ENCODE measurements around the gene HK3. TPM values are rescaled to one million over a fixed set of nuclear protein-coding genes. Genes with fewer than 3 reads are reported as not detected.

Gene HK3
- polyA plus RNA-seq, 2 of the 4 experiments (the other 2 are of a cell fraction), result 0.04 to 0.12 TPM

DNA sequence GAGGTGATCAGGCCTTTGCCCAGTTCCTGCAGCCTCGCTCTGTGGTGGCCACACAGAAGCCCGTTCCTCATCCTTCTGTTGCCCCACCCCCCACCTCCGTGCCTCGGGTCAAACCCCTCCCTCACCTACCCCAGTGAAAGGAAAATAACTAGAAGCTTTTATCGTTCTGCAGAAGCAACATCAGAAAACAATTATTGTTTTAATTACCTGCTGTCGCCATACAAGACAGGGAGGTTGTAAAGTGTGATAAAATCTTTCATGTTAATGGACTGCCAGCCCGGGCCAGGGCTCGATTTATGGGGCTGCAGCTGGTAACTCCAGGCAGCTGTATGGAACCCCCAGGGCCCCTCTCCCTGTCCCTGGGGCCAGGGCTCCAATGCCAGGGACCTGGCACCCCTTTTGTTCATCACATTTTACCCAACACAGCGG lies 68.1 kb downstream of the HK3 start:
- Histone ChIP-seq H3K4me1 (no peaks in the 10 kb centered on the region), H3K27ac (no peak overlapping the region), H3K4me3 (no peak overlapping the region), H3K4me2 (no peak overlapping the region), H3K9me3 (no peaks in the 10 kb centered on the region)
- ATAC-seq, result no peak
- TF ChIP-seq RAD21 (conservative IDR thresholded peaks at IDR 0.05 in 1 of 2, IDR thresholded peaks at IDR 0.05 in 1 of 2), result no peak
- TF ChIP-seq HOXB13 (CRISPR knock-in tag; IDR thresholded peaks at IDR 0.05; ENCODE audit: low read depth), result no peak
- TF ChIP-seq JUN (IDR thresholded peaks at IDR 0.05), result no peak
- TF ChIP-seq REST (IDR thresholded peaks at IDR 0.05), result no peak
- DNase-seq (ENCODE audit: low read depth in 1 of 2, low spot score in 1 of 2), result no peak
- CTCF ChIA-PET, result interaction anchor here (0.6 to 1.2 kb wide), 3 partner anchors 56 to 171 kb away, joined by 3 to 5 read pairs (median 3); no protein-coding TSS in a partner anchor
- POLR2A ChIA-PET, result no interaction called here
- no peak for FAIRE-seq
- WGBS (ENCODE audit: missing lambda C conversion rate), result 29% methylated on average over 8 of the region's 9 CpGs

Other genes with a start within 250 kb of the HK3 start
- 0.03 TPM in 2 replicates for gene UNC5A, start 88.8 kb downstream of the HK3 start, polyA plus RNA-seq (2011; rRNA removed)
- 0.07 to 0.17 TPM (median 0.14 TPM) in 3 replicates for gene UNC5A, start 88.8 kb downstream of the HK3 start, polyA plus RNA-seq (2017; fragmentation: RNase III; extraction: RNeasy Plus Mini Kit Qiagen cat#74134 plus additional on column Dnase treatment)
- gene UIMC1, start 107.4 kb upstream of the HK3 start, polyA plus RNA-seq (2011; rRNA removed), result 50.6 and 52.5 TPM in 2 replicates
- gene UIMC1, start 107.4 kb upstream of the HK3 start, polyA plus RNA-seq (2017; fragmentation: RNase III; extraction: RNeasy Plus Mini Kit Qiagen cat#74134 plus additional on column Dnase treatment), result 43.8 to 47.8 TPM (median 47.7 TPM) in 3 replicates
- 14.1 and 14.9 TPM in 2 replicates for gene ZNF346, start 123.3 kb upstream of the HK3 start, polyA plus RNA-seq (2011; rRNA removed)
- 12.1 to 13.5 TPM (median 12.5 TPM) in 3 replicates for gene ZNF346, start 123.3 kb upstream of the HK3 start, polyA plus RNA-seq (2017; fragmentation: RNase III; extraction: RNeasy Plus Mini Kit Qiagen cat#74134 plus additional on column Dnase treatment)
- 31.8 and 34.7 TPM in 2 replicates for gene FGFR4, start 187.6 kb upstream of the HK3 start, polyA plus RNA-seq (2011; rRNA removed)
- 28.5 to 45.2 TPM (median 39.3 TPM) in 3 replicates for gene FGFR4, start 187.6 kb upstream of the HK3 start, polyA plus RNA-seq (2017; fragmentation: RNase III; extraction: RNeasy Plus Mini Kit Qiagen cat#74134 plus additional on column Dnase treatment)
- gene NSD1, start 234.4 kb upstream of the HK3 start, polyA plus RNA-seq (2011; rRNA removed), result 35.5 and 38.2 TPM in 2 replicates
- 15.2 to 16.7 TPM (median 16.3 TPM) in 3 replicates for gene NSD1, start 234.4 kb upstream of the HK3 start, polyA plus RNA-seq (2017; fragmentation: RNase III; extraction: RNeasy Plus Mini Kit Qiagen cat#74134 plus additional on column Dnase treatment)